ENCODE measurements around the gene PCBD1.

The PCBD1 gene

DNA sequence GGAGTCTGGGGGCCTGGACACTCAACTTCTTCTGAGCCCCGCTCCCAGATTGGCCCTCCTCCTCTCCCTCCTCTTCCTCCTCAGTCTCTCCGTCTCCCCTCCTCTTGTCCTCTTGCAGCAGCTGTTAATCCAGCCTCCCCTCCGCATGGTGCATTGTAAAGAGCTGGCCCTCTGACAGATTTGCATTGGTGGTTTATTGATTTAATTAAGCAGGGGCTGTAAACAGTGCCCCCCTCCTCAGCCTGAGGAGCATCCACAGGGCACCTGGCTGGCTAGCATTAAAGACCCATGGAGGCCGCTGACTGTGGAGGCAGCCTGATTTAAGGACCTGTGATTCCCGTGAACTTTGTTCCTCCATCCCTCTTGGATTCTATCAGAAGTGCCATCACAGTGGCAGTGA lies 28.9 kb upstream of the PCBD1 start:
- DNase-seq: no peak

DNA sequence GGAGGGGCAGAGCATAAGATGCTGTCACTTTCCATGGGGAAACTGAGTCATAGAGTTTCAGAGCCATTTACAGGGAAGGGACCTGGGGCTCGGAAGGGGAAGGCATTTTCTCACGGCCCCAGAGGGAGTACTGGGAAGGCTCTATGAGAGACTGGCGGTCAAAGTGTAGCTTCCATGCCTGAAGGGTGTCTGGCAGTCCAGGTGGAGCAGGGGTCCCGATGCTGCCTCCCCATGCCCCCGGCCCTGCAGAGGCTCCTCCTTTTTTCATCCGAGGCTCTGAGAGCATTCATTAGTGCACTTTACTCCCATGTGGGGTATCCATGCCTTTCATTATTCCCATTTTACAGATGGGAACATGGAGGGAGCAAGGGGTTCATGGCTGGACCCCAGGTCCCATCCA lies 27.9 kb upstream of the PCBD1 start:
- DNase-seq: no peak

DNA sequence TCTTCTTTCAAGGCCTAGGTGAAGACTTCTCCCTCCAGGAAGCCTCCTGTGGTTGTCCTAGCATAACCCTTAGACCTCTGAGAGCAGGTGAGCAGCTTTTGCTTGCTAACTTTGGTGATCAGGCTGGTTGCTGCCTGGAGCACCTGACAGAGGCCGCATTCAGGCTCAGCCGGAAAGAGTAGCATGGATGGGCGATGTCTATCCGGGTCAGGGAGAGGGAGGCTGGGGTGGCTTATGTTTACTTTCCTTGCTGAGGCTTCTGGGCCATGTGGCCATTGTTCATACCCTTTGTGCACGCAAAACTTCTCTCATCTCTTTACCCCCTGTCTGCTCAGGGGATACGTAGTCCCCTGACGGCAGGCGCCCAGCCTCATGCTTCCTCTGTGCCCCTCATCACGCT lies 27.4 kb upstream of the PCBD1 start:
- DNase-seq: no peak

DNA sequence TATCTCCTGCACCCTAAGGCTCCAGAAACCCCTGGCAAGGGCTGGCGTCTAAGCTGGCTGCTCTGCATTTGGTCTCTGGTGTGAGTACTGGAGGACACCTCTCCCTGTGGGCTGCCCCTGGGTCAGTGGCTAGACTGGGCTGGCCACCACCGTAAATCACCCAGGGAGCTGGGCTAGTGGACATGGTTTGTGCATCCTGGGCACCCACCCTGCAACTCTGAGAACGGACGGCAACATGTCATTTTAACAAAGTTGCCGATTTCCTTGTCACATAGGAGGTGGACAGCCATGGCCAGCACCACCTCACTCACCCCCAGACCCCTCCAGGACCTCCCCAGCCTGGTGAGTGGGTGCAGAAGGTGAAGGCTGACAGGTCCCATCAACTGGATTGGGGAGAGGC lies 26.8 kb upstream of the PCBD1 start:
- DNase-seq: no peak

DNA sequence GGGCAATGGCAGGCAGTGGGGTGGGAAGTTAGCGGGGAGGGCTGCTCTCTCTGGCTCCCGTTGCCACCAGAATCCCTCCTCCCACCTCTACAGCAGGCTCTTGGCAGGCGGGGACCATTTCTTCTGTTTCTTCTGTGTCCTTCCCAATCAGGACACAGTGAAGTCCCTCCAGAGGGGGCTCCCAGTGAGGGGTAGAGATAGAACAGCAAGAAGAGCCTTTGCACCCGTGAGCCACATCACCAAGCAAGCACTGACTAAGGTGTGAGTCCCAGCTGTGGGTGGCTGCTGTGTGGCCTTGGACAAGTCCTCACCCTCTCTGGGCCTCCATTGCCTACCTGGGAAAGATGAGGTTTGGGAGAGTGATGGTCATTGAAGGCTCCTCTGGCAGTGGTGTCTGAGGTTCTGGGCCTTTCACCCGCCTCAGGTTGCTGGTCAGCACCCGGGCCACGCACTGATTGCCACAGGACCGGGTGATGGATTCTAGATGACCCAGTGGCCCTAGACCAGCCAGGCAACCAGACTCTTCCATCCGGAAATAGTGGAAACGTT lies 26.0 kb upstream of the PCBD1 start:
- no peak for DNase-seq

DNA sequence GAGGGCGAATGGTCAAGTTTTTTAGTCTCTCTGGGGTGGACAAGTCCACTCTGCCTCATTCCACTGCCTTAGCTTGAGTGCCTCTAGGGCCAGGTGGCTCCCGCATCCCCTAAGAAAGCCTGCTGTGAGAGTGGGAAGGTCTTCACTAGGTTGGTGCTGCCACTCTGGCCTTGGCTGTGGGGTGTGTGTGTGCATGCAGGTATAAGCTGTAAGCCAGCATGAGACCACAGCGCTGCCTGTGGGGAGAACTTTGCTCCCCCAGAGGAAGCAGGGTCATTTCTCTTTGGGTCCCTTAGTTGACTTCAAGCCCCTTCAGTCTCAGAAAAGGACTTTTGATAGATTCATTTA lies 25.5 kb upstream of the PCBD1 start:
- DNase-seq: no peak

DNA sequence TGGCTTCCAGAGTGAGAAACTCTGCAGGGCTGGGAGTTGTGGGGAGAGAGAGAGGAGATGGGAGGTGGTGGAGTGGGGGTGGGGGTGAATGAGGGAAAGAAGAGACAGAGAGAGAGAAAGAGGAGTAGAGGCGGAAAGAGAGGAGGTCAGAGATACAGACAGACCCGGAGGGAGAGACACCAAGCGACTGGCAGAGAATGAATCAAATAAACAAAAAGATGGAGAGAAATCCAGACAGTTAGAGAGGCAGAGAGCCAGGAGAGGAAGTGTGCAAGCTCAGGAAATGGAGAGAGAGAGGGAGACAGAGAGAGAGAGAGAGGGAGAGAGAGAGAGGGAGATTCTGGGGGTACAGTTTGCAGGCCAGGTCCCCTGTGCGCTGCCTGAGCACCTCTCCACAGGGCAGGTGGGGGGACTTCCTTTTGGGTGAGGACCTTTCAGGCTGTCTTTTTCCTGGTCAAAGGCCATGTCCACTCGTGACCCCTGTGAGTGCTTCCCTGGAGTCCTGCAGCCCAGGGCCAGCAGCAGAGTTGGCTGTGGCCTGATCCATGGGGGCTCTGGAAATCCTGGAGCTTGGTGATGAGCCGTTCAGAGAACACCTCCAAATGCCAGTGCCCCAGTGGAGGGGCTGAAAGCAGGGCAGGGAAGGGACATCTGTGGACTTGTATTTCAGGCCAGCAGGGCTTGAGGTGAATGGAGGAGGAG lies 25.0 kb upstream of the PCBD1 start:
- no peak for DNase-seq

DNA sequence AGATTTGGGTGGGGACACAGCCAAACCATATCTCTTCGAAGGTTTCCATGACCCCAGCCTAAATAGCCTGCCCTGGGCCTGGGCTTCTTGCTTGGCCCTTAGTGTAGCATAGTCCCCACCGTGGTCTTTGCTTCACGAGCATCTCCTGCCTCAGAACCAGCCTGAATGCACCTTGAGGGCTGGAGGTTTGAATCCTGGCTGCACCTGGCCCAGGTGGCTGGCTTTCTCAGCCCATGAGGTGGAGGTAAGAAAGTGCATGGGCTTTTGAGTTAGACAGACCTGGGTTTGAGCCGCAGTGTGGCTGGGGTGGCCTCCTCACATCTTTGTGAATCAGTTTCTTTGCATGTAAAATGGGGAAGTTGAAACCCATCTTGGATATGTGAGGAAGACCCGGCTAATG lies 24.2 kb upstream of the PCBD1 start:
- no peak for DNase-seq

DNA sequence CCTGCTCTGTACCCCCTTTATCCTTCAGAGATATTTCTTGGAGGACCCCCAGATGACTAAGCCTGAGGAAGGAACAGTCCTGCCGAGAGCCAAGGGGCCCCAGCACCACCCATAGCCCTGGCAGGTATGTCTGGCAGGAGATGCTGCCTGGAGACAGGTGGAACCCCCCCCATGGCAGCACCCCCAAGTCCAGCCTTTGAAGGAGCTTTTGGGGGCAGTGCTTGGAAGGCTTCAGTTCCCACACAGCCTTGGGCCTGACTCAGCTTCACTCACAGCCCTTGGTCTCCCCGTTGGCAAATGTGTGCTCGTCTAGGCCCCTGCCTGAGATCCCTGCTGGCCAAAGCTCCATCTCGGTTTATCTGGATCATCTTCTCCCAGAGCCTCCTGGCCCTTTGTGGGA lies 23.0 kb upstream of the PCBD1 start:
- DNase-seq: no peak

DNA sequence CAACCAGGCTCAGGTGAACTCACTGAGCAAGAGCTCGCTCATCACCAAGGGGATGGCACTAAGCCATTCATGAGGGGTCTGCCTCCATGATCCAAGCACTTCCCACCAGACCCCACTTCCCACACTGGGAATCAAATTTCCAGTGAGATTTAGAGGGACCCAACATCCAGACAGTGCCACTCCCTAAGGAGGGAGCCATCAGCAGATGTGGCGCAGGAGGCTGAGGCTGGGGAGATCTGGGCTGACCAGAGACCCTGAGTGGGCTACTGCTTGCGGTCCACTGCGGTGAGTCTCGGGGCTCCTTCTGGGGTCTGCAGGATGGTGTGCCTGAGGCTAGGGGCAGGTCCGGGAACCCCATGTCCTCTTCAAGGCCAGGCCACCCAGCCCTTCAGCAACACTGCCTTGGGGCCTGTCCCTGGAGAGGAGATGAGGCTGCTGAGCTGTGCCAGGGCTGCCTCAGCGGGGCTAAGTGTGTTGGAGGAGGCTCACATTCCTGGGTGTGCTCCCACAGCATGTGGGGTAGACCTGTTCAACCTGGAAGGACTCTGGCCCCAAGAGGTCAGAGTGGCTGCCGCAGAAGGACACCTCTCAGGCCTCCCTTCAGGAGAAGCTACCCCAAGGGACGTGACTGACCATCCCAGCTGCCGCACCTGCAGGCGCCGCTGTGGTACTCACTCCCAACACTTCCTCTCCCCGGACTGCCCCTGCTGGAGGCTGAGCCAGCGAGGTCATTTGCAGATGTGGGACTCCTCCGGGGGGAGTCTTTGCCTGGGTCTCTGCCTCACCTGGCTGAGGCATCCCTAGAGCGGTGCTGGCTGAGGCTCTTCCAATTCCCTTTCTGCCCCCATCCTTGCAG lies 22.3 kb upstream of the PCBD1 start:
- no peak for DNase-seq

DNA sequence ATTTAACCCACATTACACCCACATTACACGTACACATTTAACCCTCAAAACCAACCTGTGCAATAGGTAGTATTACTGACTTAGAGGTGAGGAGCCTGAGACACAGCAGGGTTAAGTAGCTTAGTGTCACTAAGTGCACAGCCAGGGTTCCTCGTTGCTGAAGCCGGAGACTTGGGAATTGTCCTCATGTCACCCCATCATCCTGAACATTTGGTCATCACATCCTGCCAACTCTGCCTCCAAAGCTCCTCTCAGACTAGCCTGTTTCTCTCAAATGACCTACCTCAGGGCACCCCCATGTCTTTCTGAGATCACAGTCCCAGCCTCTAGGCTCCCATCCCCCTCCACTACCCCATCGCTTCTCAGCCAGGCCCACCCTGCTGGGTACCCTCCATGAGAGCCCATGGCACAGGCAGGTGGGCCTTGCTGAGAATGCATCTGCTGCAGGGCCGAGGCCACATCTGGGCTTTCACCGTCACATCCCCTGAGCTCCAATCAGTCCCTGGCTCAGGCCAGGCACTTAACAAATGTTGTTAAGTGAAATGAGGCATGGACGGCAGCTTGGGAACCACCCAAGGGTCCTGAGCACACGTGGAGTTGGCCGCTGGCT lies 21.1 kb upstream of the PCBD1 start:
- DNase-seq: no peak

DNA sequence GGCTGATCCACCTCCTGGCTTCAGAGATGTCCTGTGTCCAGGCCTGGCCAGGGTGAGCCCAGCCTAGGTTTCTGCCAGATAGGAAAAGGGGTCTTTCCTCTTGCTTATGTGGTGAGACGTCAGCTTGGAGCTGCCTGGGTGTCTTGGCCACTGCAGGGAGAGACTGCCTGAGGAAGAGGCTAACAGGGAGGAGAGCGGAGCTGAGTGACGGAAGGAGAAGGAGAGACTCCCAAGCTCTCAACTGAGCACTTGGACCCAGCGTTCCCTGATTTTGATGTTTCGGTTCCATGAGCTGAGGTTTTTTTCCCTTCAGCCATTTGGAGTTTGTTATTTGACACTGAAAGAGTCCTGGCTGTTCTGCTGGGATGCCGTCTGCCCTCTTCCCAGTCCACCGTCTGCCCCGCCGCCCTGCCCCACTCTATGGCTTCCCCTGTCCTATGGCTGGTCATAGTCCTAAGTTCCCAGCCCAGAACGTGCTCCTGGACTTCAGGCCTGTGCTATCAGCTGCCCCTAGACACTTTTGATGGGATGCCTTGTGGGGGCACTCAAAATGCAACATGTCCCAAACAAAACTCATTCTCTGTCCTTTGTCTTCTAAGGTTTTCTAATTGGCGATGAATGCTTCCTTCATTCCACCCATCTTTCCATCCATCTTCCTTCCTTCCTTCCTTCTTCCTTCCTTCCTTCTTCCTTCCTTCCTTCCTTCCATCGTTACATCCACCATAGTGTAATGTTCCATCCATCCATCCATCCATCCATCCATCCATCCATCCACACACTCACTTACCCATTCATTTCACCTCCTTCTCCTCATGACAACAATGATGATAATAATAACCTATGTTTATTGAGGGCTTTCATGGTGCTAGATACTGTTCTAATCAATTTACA lies 20.3 kb upstream of the PCBD1 start:
- DNase-seq: no peak

DNA sequence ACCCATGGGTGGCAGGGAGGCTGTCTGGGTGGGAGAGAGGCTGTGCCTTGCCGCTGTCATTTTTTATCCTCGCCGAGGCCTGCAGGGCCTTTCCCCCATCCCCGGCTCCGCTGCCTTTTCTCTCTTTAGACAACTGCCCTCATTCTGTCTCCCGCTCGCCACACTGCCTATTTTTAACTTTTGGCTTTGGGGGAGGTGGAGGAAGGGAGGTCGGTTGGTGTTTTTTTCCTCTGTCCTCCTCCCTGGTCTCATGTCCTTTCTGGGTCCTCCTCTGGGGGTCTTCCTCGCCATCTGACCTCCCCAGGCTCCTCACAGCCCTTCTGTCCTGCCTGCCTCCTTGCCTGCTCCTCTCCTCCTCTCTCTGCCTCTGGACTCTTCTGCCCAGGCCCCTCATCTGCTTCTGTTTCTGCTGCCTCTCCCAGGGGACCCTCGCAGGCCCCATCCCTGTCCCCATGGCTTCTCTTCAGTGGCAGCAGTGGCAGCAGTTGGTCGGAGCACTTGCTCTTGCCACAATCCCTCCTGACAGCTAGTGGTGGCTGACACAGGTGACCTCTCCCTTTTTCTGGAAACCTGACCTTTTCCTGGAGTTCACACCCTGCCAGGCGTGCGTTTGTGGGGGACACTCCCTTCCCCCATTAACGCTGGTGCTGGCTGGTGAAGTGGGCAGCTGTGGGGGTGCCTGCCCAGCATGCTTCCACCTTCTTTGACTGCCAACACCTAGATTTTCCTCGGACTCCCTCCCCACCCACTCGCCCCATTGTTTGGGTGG lies 19.5 kb upstream of the PCBD1 start:
- no peak for DNase-seq

DNA sequence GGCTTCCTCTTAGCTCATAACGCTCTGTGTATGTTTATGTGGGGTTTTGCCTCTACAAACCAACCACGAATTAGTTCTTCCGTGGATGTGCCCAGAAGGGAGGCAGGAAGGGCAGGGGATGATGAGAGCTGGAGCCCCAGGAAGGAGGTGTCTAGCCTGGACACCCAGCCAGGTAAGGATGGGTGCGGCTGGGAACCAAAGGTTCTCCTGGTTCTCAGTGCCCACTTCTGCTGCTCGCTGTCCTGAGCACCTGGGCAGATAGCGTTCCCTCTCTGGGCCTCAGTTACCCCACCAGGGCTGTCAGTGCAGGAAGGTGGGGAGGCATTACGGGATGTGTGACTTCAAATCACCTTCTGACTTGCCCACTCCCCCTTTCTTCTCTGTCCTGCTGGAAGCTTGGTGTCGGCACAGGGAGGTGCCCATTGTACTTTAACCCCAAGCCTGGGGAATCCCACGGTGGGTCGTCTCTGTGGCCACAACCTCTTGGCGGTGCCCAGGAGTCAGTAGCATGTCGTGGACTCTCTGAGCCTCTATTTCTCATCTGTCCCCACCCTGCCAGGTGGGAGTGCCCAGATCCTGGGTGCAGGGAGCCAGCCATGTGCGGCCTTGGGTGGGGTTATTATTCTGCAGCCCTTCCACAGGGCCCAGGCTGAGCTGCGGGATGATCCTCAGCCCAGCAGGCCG lies 18.7 kb upstream of the PCBD1 start:
- DNase-seq: no peak

DNA sequence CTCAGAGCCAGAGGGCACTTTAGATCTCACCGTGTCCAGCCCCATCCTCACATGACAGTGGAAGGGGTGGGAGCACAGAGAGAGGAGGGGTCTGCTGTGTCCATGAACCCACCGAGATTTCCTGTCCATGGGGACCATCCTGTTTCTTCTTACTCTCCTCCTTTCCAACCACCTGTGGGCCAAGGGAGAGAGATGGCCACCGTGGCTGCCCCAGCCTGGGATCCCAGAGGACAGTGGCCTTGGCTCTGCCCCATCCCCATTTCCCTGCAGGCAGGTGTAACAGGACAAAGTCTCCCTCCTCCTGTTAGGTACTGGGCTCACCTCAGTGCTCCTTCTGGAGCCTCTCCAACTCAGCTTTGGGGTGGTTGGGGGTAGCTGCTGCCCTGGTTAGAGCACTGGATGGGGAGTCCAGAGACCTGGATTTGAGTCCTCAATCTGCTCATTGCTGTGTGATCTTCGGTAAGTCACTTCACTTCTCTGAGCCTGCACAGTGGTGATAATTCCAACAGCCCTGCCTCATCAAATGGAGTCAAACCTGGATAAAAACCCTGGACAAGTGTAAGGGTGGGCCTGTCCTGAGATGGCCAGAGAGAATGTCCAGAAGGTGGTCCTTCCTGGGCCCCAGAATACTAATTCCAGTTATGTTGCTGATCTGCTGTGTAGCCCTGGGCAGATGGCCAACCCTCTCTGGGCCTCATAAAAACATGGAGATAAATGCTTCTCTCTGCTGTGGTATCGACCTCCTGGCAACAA lies 17.8 kb upstream of the PCBD1 start:
- DNase-seq: no peak

DNA sequence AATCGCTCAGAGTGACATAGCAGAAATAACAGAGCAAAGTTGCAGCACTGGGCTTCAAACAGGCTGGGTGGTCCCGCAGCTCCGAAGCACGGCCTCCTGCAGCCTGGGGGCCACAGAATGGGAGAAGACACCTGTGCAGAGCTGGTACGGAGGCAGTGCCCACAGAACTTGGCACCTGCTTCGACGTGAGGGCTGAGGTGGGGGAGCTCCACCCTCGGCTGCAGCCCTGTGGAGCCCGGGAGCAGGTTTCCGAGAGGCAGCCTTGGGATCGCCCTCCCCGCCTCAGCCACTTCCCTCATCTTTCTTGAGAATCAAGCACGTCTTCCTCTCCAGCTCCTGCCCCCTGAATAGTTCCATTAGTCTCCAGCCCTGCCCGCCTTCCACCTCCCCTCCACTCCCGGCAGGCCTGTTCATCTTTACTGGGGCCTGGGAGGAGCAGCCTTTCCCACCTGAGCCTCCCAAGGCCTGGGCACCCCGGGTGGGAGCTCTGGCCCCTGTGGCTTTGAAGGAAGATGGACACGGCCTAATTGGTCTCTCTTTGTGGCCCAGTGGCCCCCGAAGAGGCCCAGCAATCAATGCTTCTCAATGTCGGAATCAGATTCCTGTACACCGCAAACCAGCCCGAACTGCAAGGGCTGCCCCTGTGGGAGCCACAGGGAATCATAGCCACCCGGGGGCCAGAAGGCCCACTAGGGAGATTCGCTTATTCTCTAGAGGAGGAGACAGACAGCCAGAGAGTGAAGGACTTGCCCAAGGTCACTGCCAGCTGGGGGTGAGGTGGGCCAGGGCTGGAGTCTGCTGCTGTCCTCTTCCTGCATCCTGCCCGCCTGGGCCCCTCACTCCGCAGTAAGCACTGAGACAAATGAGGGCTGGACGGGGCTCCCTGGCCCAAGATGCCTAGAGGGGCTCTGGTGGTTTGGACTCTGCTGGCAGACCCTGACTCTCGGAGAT lies 17.0 kb upstream of the PCBD1 start:
- no peak for DNase-seq

DNA sequence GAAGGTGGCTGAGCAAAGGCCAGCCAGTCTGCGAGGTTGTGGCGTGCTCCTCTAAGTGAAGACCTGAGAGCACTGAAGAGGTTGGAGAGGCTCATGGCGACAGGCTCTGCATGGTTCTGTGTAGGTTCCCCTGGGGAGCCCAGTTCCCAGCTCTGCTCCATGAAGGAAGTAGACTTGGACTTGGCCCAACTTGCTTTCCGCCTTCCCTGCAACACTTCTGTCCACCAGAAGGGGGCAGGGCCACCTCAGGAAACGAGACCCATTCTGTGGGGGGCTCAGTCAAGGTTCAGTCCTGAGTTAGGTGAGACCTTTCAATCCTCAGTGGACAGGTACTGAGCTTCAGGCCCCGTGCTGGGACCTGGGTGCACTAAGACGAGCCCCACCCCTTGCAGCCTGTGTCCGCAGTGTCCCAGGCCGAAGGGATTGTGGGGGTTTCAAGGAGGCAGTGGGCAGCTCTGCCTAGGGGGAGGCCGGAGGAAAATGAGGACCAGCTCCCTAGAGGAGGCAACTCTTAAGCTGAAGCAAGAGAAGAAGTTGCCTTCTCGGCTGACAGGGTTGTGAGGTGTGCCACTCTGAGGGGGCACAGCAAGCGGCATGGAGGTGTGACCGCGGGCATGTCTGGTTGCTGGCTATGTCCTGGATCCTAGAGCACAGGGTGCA lies 15.0 kb upstream of the PCBD1 start:
- no peak for DNase-seq

DNA sequence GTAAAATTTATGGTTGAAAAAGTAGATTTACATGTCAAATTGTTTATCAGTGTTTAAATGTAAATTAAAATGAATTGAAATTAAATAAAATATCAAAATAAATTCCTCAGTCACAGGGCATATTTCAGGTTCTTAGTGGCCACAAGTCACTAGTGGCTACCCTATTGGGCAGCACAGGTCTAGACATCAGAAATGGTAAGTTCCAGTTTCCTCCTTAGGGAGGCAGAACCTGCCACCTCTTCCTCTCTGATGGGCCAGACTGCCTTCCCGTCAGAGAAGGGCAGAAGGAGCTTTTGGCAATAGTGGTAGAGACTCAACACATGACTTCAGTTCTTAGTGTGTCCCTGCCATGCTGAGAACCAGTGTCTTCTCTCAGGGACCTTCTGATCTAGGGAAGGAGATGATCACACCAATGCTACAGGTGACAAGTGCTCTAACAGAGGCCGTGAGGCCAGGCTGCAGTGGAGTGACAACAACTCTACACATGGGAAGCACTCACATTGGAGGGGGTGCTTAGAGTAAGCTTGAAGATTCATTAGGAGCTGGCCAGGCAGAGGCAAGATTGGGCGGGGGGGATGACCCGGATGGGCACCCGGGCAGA lies 14.4 kb upstream of the PCBD1 start:
- DNase-seq: no peak

Data from CD4-positive, alpha-beta T cell treated with Interleukin-15 for 1 hour (primary cell).